HG02678 (cell line): ENCODE data around the gene DNAJC10.
"Not testable (repeated sequence)": the region's sequence is repeated elsewhere in the genome, so short reads cannot be mapped to it uniquely, and the experiment has no call there.

Experiments used
- ATAC-seq: cut with Tn5 transposase; IDR thresholded peaks from one replicate; pipeline ENCODE4 v1.9.1; 2021; ENCODE audit warnings: mild to moderate bottlenecking, moderate library complexity; ENCODE audit not compliant: unreplicated experiment

The DNAJC10 gene

GRCh38 chr2:182715892-182716649 is at the start of gene DNAJC10:
DNAJC10 (plus strand) TSS chr2:182716257; CDS start chr2:182718087, 1,830 bp downstream.
- peak; percentile 85 for ATAC-seq

- ATAC-seq = peak; percentile 90
These were observed 49.3 kb upstream of the DNAJC10 start for GRCh38 chr2:182666674-182667314.

- ATAC-seq = peak; percentile 23
These were observed 48.8 kb upstream of the DNAJC10 start for GRCh38 chr2:182667315-182667695.

- no peak for ATAC-seq
These were observed 47.4 kb upstream of the DNAJC10 start for GRCh38 chr2:182668671-182669070.

- ATAC-seq = no peak
These were observed 43.4 kb upstream of the DNAJC10 start for GRCh38 chr2:182672466-182673165.

- ATAC-seq = no peak
These were observed 35.2 kb upstream of the DNAJC10 start for GRCh38 chr2:182680837-182681236.

GRCh38 chr2:182682210-182682609 is 33.8 kb upstream of the DNAJC10 start:
- ATAC-seq = no peak

- no peak for ATAC-seq
These were observed 30.5 kb upstream of the DNAJC10 start for GRCh38 chr2:182685559-182685958.

GRCh38 chr2:182686763-182687162 is 29.3 kb upstream of the DNAJC10 start:
- not testable (repeated sequence) for ATAC-seq

GRCh38 chr2:182694189-182694588 is 21.9 kb upstream of the DNAJC10 start:
- ATAC-seq = no peak

- no peak for ATAC-seq
These were observed 20.3 kb upstream of the DNAJC10 start for GRCh38 chr2:182695776-182696175.

GRCh38 chr2:182698671-182699070 is 17.4 kb upstream of the DNAJC10 start:
- ATAC-seq = no peak

GRCh38 chr2:182705761-182706160 is 10.3 kb upstream of the DNAJC10 start:
- ATAC-seq = no peak

GRCh38 chr2:182706751-182707150 is 9.3 kb upstream of the DNAJC10 start:
- no peak for ATAC-seq

- ATAC-seq = no peak
These were observed 2.5 kb upstream of the DNAJC10 start for GRCh38 chr2:182713601-182714000.

- ATAC-seq = no peak
These were observed 751 bp upstream of the DNAJC10 start for GRCh38 chr2:182715121-182715891.

- ATAC-seq = peak; percentile 1
These were observed 558 bp downstream of the DNAJC10 start for GRCh38 chr2:182716650-182716979.

GRCh38 chr2:182717416-182717815 is 1.4 kb downstream of the DNAJC10 start:
- ATAC-seq = peak; percentile 35

GRCh38 chr2:182717816-182718215 is 1.8 kb downstream of the DNAJC10 start:
- ATAC-seq = no peak

GRCh38 chr2:182718459-182718858 is 2.4 kb downstream of the DNAJC10 start:
- no peak for ATAC-seq

- ATAC-seq = not testable (repeated sequence)
These were observed 3.1 kb downstream of the DNAJC10 start for GRCh38 chr2:182719116-182719515.
